HUDEP-2 (cell line): ENCODE data around the gene FAM219B.

Experiments used
- DNase-seq, 76 experiments: peaks; one replicate each; lab custom pipeline; 2025; ENCODE audit not compliant: unreplicated experiment in 76 of 76; lab: John Stamatoyannopoulos, UW

Gene FAM219B

DNA sequence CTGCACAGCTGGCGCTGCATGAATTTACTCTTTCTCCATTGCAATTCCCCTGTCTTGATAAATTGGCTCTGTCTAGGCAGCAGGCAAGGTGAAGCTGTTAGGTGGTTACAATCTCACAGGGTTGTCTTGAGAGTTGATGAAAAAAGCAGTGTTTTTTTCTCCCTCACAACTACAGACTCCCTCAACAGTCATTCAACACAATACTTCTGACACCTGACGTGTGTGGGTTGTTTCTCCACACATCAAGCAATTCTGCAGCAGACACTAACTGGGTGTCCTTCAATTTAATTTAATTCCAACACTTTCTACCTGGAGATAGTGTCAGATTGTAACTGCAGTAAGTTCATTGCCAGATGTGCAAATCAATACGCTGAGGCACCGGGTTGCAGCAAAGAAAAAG, 28.4 kb downstream of the FAM219B start:
- DNase-seq = no peak

DNA sequence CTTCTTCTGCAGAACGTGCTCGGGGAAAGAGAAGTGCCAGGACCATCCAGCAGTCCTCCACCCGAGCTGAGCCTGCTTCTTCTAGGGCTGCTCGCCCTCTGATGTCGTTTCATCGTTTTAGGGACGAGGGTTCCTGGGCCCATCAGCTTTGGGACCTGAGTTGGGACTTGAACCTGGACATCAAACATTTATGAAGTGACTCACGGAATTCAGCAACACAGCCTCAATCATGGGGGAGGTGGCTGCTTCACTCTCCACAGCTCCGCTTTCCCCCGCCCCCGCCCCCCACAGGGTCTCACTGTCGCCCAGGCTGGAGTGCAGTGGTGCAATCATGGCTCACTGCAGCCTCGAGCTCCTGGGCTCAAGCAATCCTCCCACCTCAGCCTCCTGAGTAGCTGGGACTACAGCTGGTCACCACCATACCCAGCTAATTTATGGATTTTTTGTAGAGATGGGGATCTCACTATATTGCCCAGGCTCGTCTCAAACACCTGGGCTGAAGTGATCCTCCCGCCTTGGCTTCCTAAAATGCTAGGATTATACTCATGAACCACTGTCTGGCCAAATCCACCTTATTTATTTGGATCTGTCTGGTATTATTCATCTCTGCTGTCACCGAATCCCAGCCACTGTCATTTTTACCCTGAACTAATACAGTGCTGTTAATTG, 32.8 kb downstream of the FAM219B start:
- DNase-seq = no peak

DNA sequence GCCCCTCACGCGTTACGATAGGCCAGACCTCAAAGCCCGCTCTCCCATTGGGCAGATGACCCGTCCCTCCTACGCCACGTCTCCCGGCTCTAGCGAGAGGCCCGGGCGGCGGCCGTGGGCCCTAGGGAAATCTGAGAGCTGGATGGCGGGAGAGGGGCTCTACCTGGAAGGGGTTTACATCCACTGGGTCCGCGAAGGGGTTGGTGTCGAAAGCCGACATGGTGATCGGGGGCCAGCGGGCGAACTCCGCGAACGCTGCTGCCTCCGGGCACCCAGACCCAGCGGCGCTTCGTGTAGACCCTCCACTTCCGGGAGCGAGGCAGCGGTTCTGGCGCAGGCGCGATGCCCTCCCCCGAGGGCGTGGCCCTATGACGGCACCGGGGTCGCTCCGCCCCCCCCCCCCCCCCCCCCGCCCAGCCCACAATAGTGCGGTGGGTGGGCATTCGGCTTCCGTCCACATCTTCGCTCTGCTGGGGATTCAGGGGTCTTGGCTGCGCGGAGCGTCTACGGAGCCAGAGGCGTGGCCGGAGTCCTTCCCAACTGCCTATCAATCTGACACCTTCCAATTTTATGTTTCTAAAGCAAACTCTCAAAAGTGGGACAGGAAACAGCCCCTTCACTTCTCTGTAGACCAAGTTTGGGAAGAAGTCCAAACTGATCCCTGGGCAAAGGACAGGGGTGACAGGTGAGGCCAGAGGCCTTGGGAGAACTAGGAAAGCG, 33.5 kb downstream of the FAM219B start, which contains the start of gene SCAMP2:
TSS of gene SCAMP2 (minus strand) at position 330 of the 720 bp plus-strand sequence. CDS start at position 220, 110 bp downstream.
- DNase-seq = peak in 75 of 76 experiments; percentile 49 to 99 (median 85)

DNA sequence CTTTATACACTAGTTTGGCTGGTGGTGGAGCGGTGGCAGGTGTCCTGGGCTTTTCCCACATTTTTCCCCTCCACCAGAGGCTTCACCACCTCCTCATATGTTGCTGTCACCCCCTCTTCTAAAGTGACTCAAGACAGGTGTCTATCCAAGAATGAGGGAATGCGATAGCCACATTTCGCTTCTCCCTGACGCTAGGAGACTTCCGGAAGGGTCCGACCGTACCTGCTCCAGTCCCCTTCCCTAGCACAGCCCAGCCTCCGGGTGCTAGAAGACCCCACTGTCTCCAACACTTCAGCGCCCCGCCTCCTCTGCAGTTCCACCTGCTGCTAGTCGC, 34.0 kb downstream of the FAM219B start:
- no peak for DNase-seq

DNA sequence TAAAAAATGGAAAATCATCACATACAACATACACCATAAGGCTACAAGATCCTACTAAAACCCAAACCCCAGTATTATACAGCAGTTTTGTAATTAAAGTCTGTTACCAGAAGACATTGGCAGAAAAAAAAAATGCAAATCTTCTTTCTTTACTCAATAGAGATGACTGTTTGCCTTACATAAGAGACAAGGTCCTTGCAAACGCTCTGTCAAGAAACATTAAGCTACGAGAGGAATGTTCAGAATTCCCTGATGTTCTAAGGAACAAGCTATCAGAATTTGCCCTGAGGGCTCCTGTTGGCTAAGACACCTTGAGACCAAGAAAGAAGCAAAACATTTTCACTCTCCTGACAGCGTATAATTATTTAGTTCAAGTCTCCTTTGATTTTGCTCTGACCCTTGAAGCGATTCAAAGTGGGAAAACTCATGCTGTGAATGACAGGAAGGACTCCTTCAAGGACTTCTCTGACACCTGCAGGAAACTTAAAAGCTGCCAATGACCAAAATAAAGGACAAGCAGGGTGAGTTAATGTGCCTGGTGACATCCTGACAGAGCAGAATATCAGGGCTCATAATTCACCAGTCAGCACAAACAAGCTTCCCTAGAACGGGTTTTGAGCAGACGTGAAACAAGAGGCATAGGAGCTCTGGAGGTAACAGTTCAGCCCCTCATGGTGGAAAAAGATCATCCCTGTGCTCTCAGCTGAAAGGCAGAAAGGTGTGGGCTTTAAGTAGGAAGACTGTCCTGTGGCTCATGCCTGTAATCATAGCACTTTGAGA, 36.0 kb downstream of the FAM219B start:
- no peak for DNase-seq

DNA sequence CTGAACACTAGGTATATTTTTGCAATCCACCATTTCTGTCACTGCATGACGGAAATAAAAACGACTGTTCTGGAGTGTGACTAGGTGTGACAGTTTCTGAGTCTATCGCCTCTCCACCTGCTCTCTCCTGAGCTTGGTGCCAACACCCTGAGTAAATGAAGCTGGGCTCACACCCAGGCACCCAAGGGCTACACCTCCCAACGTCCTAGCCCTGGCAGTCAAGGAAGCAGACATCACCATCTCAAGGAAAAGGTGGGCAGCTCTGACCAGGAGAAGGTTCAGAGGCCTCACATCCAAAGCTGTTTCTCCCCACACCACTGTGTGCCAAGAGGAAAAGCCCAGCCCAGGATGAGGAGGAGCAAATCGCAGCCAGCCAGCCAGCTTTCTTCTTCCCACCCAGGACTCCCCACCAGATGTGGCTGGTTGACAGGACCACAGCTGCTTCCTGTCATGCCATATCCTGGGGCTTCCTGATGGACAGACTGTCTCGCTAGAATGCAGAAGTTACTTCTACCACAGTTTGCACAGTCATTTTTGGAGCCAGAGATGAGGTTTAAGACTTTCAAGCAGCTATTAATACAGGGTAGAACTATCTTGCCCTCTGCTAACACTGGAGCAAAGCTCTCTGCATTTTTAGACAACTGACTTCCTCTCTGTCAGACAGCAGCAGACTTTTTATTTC, 36.8 kb downstream of the FAM219B start:
- peak in 6 of 76 experiments; percentile 12 to 30 (median 21) for DNase-seq

DNA sequence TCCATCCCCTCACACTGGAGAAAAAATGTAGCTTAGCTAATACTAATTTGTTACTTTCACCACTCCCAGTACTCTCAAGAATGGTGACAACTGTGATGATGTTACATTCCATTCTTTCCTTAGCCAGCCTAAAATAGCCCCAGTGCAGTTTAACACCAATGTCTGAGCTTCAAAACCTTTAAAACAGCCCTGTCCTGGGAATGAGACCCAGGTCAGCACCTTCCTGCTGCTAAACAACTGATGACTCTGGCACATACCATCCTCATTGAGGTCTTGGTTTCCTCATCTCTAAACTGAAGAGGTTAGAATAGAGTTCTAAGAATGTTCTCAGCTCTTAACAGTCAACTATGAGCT, 37.3 kb downstream of the FAM219B start:
- DNase-seq = no peak

DNA sequence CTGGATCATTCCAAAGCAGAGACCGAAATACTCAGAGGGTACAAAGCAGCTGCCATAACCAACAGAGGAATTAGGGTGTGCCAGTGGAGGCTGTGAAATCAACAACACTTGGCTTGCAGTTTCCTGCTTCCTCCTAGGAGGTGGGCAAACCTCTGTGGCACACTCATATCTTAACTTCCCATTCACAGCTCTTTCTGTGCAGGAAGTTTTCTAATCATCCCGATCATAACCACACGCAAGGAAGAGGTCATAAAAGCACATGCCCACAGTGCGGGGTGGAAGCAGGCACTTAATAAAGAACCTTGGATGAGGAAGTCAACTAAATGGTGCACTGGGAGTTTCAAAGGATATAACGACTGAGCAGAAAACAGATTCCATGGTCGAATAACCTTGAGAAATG, 38.6 kb downstream of the FAM219B start:
- peak in 3 of 76 experiments; percentile 12 to 27 (median 15) for DNase-seq

DNA sequence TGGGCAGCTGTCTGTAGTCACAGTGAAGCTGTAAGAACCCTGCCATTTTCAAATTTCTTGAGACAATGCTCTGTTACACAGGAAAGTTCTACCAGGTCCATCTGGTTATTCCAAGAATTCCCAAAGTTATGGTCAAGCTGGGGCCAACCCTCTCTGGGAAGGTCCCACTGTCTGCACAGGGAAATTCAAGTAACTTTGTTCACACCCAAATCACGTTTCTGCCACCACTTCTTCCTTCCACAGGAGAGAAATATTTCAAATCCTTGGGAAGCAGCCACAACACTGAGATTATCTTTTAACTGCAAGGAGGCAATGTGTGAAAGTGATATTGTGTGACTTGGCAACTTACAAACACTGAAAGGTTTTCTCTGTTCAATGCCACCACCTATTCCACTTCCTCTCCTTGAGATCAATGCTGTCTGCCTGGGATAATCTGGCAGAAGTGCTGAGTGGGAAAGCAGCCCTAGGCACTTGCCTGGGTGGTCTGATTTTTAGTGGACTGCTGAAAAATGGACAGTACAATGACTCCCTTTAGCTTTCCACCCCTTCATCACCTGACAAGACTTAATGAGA, 39.1 kb downstream of the FAM219B start:
- peak in 6 of 76 experiments; percentile 6 to 31 (median 24) for DNase-seq

DNA sequence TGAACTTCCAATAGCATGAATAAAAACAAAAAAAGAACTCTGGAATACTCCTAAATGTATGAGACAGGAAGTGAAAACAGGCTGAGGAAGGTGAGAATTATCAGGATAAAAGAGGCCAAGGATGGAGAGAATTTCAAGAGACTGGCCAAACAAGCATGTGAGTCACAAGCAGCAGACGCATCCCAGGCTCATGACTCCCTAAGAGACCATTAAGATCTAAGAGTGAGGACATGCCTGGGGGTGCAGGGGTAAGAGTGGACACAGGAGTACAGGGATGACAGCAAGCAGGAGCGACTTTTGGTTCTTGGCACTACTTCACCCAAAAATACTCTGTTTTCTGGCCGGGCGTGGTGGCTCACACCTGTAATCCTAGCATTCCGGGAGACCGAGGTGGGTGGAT, 40.6 kb downstream of the FAM219B start:
- no peak for DNase-seq

DNA sequence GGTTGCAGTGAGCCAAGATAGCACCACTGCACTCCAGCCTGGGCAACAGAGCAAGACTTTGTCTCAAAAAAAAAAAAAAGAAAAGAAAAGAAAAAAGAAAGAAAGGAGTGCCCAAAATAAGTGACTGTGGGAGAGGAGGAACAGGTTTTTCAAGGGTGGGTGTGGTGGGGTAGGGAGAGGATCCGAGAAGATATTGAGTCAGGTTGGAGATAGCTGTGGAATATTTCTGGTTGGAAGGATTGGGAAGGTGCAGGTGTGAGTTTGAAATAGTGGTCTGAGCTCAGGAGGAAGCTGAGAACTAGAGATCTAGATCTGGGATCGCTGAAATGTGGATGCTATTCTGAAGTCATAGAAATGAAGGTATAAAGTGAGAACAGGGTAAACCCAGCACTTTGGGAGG, 41.3 kb downstream of the FAM219B start:
- no peak for DNase-seq

DNA sequence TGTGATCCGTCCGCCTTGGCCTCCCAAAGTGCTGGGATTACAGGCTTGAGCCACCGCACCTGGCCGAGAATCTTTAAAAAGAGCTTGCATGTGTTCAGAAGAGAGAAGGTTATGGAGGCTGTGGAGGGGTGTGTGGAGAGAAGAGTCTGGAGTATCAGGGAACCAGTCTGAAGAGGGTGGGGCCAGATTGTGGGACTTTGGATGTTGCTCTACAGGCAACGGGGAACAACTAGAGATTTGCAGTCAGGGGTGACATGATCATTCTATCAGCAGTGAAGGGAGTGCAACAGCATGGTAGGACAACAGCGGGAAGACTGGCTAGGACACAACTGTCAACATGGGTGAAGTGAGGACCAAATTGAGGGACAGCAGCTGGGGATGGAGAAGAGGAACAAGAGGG, 42.4 kb downstream of the FAM219B start:
- no peak for DNase-seq

DNA sequence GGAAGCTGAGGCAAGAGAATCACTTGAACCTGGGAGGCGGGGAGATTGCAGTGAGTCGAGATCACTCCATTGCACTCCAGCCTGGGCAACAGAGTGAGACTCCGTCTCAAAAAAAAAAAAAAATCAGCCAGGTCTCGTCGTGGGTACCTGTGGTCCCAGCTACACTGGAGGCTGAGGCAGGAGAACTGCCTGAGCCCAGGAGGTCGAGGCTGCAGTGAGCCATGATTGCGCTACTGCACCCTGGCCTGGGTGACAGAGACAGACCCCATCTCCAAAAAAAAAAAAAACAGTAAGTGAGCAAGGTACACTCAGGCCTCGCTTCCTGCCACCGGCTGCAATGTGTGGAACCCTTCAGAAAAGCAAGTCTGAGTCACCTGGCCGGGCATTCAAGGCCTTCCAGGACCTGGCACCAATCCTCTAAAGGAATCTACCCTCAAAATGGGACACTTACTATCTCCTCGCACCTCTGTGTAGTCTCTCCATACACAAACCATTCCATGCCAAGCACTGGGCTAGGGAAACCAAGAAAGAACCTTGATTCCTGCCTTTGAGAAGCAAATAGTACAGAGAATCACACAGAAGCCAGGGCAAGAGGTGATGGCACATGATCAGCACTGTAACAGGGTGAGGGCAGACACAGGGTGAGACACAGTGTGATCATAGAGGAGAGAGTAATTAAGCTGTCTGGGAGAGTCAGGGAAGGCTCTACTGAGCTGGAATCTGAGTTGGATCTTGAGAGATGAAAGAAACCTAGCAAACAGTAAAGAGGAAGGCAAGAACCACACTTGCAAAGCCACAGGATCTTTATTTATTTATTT, 43.2 kb downstream of the FAM219B start:
- DNase-seq = no peak

DNA sequence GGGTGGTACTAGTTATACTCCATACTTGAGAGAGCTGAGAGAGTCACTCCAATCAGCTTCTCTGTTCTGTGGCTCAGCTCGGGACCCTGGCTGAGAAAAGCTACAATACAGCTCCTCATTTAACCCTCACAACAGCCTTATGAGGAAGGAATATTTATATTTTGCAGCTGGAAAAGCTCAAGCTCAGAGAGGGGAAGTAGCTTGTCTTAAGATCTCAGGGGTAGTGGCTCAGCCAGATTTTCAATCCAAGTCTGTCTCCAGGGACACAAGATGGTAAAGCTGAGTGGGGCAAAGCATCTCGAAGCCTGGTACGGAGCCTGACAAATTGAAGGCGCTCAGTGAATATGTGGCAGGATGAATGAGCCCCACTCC, 48.3 kb downstream of the FAM219B start:
- no peak for DNase-seq

DNA sequence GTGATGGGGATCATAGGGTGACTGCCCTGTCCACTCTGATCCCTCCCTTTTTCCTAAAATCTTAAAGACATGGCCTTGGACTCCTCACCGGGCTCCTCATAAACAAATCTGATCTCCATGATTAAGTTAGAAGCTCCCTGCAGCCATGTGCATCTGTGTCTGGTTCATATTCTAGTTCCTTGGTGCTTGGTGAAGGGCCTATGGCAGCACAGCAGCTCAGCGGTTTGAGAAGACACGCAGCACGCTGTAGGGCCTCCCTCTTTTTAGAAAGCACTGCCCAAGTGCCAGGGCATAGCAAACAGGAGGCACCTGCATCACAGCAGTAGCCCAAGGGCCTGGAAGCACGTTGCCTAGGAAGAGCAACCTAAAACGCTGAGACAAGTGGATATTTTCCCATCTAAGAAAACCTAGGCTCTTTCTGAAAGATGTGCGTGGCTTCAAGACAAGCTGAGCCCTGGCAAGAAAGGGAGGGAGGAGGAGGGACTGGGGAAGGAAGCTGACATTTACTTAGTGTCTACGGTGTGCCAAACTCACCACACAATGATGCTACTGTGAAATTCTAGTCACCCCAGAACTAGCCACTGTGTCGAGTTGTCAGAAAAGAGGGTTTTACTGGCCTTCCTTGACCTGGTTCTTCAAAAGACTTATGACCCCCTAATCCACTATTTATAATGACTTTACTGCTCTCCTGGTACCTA, 48.8 kb downstream of the FAM219B start:
- no peak for DNase-seq

DNA sequence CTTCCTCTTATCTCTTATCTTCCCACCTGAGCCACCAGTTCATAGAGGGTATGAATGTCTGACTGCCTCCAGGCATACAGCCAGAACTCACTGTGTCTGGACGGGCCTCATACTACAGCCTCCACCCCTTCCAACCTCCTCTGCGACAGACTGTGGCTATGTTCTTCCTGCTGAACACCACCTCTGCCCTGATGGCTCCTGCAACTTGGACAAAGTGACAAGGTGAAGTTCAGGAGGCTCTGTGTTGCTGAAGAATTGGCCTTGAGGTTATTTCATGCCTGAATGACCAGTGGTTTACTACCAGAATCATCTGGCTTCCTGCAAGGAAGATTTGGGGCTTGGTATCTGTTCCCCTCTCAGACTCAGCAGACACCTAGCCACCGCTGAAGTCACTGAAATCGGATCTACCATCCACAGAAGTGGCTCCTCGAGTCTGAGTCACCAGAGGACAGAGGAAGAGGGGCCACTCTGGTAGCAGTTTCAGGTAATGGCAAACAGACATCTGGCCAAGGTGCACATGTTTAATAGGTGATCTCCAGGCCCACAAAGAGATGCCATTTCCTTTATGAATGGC, 49.5 kb downstream of the FAM219B start:
- DNase-seq = peak in 31 of 76 experiments; percentile 9 to 52 (median 30)

DNA sequence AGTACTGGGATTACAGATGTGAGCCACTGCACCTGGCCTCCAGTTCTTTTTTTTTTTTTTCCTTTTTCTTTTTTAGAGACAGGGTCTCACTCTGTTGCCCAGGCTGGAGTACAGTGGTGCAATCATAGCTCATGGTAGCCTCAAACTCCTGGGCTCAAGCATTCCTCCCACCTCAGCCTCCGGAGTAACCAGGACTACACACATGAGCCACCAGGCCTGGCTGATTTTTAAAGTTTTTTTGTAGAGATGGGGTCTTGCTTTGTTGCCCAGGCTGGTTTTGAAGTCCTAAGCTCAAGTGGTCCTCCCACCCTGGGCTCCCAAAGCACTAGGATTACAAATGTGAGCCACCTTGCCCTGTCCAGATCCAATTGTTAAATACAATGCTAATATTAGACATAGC, 50.1 kb downstream of the FAM219B start:
- no peak for DNase-seq

DNA sequence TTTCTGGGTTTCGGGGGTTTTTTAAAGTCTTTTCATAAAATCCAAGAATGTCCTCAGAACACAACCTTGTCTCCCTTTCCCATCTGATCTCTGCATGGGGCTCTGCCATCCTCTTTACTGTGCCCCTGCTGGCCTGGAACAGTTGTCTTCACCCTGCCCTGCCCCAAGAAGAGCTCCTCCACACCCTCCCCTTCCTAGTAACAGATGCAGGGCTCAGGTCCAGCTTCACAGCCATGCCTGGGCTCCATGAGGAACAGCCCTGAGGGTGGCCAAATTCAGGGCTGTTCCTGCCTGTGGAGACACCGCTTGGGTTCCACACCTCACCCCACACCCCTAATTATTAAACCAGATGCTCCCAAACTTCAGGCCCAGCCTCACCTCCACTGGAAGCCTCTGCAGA, 50.8 kb downstream of the FAM219B start:
- DNase-seq = no peak

DNA sequence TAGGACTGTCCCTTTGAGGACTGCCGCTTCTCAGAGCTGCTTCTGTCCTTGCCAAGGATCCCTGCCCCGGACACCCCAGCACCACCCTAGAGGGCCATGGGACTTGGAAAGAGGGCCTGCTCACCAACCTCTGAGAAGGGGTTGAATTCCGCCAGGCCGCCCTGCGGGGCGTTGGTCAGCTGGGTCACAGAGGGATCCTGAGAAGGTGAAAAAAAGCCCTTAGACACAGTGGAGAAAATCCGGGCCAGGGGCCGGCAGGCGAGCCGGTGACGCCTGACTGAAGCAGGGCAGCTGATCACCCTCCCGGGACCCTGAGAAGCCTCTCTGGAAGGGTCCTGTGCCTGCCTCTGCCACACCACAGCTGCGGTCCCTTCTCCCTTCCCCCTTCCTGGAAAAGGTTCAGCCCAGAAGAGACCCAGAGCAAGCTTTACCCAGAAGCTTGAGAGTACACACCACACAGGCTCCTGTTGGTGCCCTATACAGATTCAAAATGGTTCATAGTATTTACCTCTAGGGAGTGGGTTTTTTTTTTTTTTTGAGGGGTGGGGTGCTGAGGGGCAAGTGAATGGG, 52.1 kb downstream of the FAM219B start:
- no peak for DNase-seq
